ENCODE measurements around the gene USP15.
"Not testable (repeated sequence)": the region's sequence is repeated elsewhere in the genome, so short reads cannot be mapped to it uniquely, and the experiment has no call there.

USP15 gene

DNA sequence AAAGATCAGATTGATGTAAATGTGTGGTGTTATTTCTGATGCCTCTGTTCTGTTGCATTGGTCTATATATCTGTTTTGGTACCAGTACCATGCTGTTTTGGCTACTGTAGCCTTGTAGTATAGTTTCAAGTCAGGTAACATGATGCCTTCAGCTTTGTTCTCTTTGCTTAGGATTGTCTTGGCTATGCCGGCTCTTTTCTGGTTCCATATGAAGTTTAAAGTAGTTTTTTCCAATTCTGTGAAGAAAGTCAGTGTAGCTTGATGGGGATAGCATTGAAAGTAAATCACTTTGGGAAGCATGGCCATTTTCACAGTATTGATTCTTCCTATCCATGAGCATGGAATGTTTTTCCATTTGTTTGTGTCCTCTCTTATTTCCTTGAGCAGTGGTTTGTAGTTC lies 105.6 kb downstream of the USP15 start:
- in situ Hi-C loops (cut with MboI; ENCODE audit: low sequenced_read_pairs) = not testable (repeated sequence)

DNA sequence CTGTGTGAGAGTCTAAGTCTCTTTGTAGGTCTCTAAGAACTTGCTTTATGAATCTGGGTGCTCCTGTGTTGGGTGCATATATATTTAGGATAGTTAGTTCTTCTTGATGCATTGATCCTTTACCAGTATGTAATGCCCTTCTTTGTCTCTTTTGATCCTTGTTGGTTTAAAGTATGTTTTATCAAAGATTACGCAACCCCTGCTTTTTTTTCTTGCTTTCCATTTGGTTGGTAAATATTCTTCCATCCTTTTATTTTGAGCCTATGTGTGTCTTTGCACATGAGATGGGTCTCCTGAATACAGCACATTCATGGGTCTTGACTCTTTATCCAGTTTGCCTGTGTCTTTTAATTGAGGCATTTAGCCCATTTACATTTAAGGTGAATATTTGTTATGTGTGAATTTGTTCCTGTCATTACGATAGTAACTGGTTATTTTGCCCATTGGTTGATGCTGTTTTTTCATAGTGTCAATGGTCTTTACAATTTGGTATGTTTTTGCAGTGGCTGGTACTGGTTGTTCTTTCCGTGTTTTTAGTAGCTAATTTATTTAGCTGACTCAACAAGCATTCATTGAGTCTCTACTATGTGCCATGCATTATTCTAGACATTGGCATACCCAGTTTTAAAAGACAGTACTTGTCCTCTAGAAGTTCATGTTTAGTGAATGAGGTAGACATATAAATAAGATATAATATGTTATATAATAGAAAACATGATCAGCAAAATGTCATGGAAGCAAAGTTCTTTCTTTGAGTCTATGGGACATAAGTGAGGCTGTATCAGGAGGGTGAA lies 108.4 kb downstream of the USP15 start:
- in situ Hi-C loops (cut with MboI; ENCODE audit: low sequenced_read_pairs) = not testable (repeated sequence)

DNA sequence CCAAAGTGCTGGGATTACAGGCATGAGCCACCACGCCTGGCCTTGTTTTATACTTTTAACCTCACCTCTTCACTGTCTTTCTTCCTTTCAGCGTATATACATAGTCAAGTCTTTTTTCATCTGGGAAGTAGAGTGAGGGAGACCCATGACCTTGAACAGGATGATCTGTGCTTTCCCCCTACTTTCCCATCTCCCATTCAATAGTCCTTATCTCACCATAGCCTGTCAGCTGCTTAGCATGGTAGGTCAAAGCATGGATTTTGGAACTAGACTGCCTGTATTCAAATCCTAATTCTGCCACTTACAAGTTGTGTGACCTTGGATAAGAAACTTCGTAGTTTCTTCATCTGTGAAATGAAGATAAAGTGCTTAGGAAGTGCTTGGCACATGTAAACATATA lies 110.0 kb downstream of the USP15 start:
- in situ Hi-C loops (cut with MboI; ENCODE audit: low sequenced_read_pairs) = no loop called here

DNA sequence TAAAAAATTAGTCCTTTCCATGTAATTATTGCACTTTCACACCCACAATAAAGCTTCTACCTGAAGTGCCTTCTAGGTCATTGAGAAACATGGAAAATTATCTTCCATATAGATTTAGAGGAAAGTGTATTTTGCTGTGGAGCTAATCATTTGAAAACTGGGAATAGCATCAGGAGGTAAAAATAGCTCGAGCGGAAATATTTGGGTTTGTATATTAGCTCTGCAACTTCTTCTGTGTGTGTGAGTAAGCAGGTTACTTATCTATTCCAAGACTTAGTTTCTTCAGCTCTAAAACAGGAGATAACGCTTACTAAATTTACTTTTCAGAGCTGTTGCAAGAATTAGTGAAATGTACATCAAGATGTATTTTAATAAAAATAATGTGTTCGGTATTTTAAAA lies 111.5 kb downstream of the USP15 start:
- in situ Hi-C loops (cut with MboI; ENCODE audit: low sequenced_read_pairs) = no loop called here

DNA sequence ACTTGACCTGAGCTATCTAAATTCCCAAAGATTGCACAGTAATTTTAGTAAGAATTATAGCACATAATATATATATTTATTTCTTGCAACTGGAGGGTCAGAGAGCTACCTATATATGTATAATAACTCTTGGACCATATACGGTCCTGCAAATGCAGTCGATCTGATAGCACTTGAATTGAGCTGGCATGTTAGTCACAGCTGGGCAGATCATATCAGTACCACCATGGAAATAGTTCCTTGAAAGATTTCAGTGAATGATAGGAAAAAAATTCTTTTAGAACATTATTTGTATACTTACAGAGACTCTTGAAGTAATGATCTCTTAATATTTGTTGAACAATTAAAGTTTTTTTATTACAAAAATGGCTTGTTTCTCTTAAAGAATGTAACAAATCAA lies 111.9 kb downstream of the USP15 start:
- in situ Hi-C loops (cut with MboI; ENCODE audit: low sequenced_read_pairs) = no loop called here

DNA sequence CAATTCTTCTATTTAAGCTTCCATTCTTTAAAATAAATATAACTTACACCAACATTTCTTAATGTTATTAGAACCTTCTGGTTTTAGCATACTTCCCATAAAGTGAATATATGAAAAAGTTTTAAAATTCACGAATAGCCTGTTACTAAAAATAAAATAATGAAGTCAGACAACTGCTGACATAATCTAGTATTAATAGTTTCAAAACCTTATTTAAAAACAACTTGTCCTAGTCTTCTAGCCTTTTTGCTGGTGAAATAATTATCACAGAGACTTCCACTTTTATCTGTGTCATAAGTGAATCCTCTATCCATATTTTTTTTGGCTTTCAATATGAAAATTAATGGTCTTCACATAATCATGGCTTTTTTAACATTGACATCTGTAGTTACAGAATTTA lies 112.6 kb downstream of the USP15 start:
- in situ Hi-C loops (cut with MboI; ENCODE audit: low sequenced_read_pairs) = no loop called here

DNA sequence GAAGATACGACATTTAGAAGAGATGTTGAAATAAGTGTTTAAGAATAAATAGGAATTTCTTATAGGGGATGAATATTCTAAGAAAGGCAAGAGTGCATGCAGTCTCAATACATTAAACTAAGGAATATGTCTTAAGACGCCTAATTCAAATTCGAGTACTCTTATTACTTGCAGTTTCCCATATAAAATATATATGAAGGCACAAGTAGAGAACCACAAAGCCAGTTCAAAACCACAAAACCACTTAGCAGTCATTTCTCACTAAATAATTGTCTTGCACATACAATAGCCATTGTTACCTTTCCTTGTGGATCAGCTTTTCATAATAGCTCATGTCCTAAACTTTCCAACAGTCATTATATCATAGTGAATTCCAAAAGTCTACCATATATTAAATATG lies 115.4 kb downstream of the USP15 start:
- in situ Hi-C loops (cut with MboI; ENCODE audit: low sequenced_read_pairs) = no loop called here

DNA sequence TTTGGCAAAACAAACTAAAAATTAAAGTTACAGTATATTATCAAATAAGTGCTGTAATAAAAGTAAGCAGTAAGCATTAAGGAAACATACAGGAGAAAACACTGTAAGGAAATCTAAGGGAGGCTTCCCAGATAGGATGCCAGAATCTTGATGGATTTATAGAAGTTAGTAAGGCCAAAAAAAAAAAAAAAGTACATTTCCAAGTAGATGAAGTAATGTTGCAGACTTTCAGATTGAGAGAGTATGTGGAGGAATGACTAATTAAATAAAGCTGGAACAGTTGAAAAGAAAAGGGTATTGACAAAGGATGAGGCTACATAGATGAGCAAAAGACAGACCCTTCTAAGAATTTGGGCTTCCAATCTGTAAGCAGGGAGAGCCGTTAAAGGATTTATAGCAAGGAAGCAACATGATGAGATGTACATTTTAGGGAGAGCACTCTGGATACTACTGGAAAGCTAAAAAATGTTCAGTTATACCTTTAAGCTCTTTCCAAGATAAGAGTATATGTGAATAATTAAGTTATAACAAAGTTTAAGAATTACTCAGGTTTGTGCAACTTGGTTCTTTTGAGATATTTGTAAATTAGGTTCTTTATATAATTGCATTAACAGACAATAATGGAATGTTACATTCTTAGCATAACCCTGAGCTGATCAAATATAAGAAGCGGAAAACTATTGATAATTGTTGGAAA lies 119.0 kb downstream of the USP15 start:
- in situ Hi-C loops (cut with MboI; ENCODE audit: low sequenced_read_pairs) = no loop called here

DNA sequence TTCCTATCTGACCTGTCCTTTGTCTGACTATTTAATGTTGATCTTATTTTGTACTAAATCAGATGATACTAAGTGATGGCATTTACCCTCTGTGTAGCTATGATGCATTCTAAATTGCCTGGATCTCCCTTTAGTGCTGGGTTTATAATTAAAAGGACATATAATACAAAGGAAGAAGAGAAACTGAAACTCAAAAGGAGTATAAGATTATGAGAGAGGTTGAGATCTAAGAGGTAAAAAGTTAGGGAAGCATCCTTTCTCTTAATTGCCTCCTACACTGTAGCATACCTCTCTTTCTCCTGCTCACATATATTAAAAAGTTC lies 119.5 kb downstream of the USP15 start:
- in situ Hi-C loops (cut with MboI; ENCODE audit: low sequenced_read_pairs) = no loop called here

DNA sequence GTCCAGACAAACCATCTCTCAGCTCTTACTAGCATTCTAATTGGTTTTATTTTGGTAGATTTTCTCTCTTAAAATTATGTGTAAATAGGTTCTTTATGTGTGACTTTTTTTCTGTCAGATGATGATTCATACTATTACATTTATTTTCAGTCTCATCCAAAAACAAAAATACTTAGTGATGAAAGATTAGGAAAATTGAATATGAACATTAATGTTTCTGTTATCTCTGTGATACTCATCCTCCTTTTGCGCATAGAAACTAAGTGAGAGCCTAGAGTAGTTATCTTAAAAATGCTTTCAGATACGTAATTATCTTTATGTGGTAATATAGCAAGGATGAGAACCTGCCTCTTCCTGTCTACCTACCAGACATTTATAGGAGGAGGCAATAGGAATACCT lies 122.3 kb downstream of the USP15 start:
- in situ Hi-C loops (cut with MboI; ENCODE audit: low sequenced_read_pairs) = no loop called here

DNA sequence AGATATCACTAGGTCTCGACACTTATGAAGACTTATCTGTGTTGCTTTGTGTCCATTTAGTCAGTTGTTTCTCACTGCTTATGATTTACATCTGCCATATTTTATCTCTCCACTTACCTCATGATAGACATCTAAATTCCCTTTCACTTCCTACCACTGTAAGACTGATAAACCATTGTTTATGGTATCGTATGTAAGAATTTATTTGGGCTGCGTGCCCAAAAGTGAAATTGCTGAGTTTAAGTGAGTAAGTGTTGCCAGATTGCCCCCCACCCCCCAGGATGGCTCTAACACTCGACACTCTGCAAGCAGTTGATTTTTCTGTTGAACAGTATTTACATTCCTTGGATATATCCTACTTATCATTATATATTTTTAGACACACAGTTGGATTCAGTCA lies 136.5 kb downstream of the USP15 start:
- in situ Hi-C loops (cut with MboI; ENCODE audit: low sequenced_read_pairs) = no loop called here

DNA sequence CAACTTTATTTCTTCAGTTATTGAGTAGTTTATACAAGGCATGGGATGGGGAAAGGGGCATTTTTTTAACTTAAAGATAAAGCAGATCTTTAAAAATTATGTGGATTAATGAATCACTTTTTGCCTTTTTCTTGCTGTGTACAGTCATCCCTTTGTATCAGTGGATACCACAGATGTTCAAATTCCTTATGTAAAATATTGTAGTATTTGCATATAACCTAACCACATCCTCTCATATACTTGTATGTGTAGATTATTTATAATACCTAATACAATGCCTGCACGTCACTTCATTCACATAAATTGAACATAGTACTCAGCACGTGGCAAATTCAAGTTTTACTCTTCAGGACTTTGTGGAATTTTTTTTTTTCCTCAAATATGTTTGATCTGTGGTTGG lies 139.9 kb downstream of the USP15 start:
- in situ Hi-C loops (cut with MboI; ENCODE audit: low sequenced_read_pairs) = no loop called here

DNA sequence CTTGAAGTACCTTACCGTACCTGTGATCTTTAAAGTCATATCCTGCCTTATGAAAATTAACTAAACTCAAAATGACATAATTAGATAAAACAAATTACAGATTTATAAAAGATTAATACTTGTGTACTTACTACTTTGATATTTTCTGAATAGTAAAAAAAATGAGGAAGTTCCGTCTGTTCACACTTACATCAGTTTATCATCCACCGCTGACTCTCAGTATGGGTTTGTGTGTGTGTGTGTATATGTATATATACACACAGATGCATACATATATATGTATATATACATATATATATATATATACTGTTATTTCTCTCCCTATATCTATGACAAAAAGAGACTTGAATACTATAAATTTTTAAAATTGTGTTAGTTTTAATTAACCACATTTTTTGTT lies 141.4 kb downstream of the USP15 start:
- in situ Hi-C loops (cut with MboI; ENCODE audit: low sequenced_read_pairs) = no loop called here

DNA sequence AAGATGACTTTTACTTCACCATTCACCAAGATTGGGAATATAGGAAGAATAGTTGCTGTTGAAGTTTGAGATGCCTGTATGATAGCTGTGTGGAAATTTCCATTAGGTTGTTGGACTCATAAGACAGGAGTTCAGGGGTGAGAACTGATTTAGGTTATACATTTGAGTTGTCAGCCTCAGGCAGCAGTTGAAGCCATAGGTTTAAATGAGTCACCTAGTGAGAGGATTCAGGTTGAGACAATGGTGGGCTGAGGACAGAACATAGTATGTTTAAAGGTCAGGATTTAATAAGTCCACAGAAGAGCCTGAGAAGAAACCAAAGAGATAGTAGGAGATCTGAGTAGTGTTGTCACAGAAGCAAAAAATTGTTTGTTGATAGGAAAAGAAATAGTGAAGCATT lies 142.8 kb downstream of the USP15 start:
- in situ Hi-C loops (cut with MboI; ENCODE audit: low sequenced_read_pairs) = no loop called here

DNA sequence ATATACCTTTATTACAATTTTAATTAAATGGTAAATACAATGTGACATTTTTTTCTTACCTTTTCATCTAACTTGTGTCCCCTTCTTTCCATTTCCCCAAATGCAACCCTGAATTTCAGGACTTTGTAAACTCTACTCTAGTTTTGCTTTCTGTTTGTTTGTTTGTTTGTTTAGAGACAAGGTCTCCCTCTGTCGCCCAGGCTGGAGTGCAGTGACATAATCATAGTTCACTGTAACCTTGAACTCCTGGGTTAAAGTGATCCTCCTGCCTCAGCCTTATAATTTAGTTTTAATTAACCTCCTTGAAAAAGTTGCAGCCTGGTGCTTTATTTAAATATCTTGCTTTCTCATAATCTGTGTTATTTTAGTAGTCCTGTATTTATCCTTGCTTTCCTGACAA lies 147.4 kb downstream of the USP15 start:
- in situ Hi-C loops (cut with MboI; ENCODE audit: low sequenced_read_pairs) = no loop called here

DNA sequence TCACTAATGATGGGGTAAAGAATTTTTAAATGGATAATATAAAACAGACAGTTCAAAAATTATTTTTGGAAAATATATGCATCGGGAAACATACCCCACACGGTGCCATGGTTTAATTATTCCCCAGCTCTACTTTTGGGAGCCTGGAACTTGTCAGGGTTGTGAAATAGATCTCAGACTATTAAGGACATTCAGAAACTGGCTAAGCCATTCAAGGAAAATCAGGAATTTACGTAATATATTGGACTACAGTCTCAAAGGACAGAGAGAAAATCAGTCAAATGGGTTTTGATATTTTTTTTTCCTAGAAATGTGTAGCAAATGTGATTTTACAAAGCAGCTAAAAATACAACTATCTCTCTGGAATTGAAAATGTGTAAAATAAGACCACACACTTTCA lies 148.9 kb downstream of the USP15 start:
- in situ Hi-C loops (cut with MboI; ENCODE audit: low sequenced_read_pairs) = no loop called here

DNA sequence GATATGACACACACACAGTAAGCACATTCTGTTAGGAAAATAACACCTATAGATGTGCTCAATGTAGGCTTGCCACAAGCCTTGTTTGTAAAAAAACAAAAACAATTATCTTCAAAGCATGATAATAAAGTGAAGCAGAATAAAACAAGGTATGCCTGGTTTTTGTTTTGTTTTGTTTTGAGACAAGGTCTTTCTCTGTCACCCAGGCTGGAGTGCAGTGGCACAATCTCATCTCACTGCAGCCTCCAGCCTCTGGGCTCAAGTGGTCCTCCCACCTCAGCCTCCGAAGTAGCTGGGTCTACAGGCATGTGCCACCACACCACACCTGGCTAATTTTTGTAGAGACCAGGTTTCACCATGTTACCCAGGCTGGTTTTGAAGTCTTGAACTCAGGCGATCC lies 154.0 kb downstream of the USP15 start:
- in situ Hi-C loops (cut with MboI; ENCODE audit: low sequenced_read_pairs) = no loop called here

DNA sequence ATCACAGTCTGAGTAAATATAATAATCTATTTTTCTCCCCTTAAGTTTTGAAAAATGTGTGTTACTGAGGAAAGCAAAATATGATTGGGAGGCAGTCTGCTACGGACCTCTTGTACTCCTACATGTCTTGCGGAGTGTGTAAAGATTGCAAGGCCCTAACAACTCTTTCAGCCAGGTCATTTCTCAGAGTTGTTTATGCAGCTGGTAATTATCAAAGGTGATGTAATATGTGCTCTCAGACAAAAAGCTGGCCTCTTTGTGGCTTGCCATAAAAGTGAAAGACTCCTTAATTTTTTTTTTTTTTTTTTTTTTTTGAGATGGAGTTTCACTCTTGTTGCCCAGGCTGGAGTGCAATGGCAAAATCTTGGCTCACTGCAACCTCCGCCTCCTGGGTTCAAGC lies 165.9 kb downstream of the USP15 start:
- in situ Hi-C loops (cut with MboI; ENCODE audit: low sequenced_read_pairs) = no loop called here

DNA sequence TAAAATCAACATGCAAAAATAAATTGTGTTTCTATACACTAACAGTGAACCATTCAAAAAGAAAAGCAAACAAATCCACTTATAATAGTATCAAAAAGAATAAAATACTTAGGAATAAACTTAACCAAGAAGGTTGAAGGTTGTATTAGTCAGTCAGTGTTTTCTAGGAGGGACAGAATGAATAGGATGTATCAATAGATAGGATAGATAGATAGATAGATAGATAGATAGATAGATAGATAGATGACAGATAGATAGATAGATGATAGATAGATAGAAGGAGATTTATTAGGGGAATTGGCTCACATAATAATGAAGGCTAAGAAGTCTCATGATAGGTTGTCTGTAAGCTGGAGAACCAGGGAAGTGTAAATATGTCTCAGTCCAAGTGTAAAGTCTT lies 169.3 kb downstream of the USP15 start:
- in situ Hi-C loops (cut with MboI; ENCODE audit: low sequenced_read_pairs) = no loop called here

DNA sequence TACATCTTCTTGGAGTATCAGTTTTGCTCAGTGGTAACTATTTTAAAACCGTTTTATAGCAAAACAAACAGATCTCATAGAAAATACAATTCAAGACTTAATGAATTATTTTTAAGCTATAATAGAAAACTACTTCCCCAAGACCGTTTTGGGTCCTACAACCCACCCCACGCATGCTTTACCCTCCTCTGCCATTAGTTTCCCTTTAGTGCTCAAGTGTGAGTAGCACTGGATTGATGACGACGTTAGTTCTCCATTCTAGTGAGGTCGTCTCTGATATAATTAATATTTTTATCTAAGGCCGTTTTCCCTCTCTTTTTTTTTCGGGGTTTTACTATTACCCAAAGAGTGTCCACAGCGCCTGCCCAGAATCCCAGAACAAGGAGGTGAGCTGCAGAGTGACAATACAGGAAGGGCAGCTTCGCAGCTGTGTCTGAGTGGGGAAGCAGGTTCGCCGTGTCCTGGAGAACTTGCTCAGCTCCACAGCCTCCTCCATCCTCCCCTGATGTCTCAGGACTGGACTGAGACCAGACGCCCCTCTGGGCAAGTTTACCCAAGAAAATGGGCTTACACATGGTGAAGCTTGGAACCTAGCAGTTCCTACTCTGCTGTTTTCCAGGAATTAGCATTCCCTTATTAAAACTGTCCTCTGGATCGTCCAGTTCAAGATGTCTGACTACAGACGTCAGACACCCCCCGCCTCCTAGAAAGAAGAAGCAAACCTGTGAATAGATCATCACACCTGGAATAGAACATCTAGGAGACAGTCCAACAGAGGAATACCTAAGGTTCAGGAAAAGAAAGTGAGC lies 174.5 kb downstream of the USP15 start:
- in situ Hi-C loops (cut with MboI; ENCODE audit: low sequenced_read_pairs) = no loop called here

DNA sequence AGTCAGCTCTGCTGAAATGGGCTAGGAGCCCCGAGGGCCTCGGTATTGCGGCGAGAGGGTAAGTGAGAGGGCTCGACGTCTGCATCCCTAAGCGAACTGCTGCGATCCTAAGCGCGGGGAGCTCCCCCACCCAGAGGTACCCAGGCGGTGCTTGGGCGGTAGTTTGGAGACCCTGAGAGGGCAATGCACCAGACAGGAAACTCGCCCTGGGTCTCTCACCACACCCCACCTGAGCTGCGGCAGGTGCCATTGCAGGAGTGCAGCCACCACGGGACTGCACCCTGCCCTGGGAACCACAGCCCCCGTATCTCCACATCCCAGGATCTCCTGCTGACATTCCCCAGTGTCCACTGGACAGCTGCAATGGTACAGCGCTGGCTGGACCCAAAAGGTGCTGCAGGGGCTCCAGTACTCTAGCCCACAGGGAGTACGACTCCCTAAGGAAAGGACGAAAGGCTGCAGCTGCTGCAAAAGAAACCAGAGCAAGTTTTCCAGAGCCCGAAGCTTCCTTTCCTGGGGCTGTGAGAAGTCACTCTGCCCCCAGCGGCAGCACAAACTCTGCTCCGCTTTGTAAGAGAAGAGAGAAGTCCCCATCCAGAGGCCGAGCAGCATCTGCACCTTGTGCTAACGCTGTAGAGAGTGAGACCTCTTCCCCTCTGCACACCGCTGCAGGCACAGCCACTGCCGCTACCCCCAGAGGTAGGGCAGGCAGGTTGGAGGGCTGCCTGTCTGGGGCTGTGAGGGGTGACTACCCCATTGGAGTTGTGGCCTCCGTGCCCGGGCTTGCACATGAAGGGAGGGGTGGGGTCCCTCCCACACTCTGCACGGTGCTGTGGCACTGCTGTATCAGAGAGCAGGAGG lies 175.3 kb downstream of the USP15 start:
- in situ Hi-C loops (cut with MboI; ENCODE audit: low sequenced_read_pairs) = no loop called here
